Measurements from ENCODE around the gene KIFAP3. TPM values are rescaled to one million over a fixed set of nuclear protein-coding genes. Genes with fewer than 3 reads are reported as not detected.

KIFAP3 gene
- total RNA-seq, 2 experiments from 2014 or later: 10.5 to 12.5 TPM

DNA sequence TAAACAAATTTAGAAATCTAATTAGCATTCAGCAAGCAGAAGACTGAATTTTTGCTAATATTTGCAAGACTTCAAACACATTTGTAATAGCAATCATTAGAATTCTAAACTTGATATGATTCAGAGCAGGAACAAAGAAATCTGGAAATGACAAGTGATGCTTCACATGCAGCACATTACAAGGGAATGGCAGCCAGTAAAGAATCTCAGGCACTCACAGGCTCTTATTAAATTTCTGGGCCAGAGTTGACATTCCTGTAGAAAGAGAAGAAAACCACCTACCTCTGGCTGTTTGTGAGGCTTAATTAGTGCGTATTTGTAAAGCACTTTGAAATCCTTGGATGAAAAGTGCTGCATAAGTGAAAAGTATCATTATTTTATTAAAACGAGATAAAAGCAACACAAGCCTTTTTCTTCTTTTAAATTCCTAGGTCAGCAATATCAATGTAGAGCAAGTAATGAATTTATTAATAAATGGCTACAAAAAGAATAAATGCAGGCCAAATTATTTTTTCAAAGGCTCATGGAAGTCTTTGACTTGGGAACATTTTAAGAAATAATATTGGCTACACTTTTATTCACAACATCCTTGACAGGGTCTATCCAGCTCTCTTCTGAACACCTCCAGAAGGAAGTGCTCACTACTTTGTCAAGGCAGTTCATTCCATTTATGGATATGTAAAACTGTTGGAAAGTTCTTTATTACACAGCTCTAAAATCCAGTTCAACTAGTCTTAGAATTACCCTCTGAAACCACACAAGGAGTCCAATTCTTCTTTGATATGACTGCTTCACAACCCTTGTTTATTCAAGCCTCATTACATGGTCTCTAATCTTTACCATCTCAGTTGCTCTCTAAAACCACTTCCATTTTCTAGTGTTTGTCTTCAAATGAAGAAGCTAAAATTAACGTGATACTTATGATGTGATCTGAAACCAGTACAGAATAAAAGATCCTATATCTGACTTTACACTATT is 148.7 kb downstream of the KIFAP3 start:
- Histone ChIP-seq H3K4me2 (ENCODE audit: low read length) (no peak overlapping the region), H3K27ac (ENCODE audit: low read depth, low read length, poor library complexity, severe bottlenecking) (no peak overlapping the region), H3K9me3 (ENCODE audit: low read length) (no peaks in the 10 kb centered on the region), H3K4me1 (ENCODE audit: insufficient read depth, low read length, poor library complexity, severe bottlenecking) (no peaks in the 10 kb centered on the region), H2AFZ (ENCODE audit: low read length) (no peak overlapping the region), H3K79me2 (ENCODE audit: insufficient read depth, low read depth, low read length) (no peaks in the 10 kb centered on the region), H3K4me3 (ENCODE audit: low read depth, low read length, poor library complexity, severe bottlenecking) (no peak overlapping the region), H3K9me2 (ENCODE audit: insufficient read depth, low read length) (no peaks in the 10 kb centered on the region), H3K36me3 (ENCODE audit: insufficient read depth, low read length) (no peaks in the 10 kb centered on the region), H4K20me1 (ENCODE audit: insufficient read depth, low read length) (no peaks in the 10 kb centered on the region)
- no peak for DNase-seq (ENCODE audit: low spot score)
- CTCF ChIA-PET (ENCODE audit: unreplicated experiment): no interaction called here
- TF ChIP-seq CTCF (conservative IDR thresholded peaks at IDR 0.05; ENCODE audit: low read length): no peak
- TF ChIP-seq EZH2phosphoT487 (IDR thresholded peaks at IDR 0.05; ENCODE audit: borderline replicate concordance, low read depth, low read length): no peak
- intact Hi-C loops (cut with micrococcal nuclease; ENCODE audit: unreplicated experiment): no loop called here
- no TSS peak for BruUV-seq (replicated peaks)
- POLR2A ChIA-PET: interaction anchor here (0.6 to 1.1 kb wide), 2 partner anchors 10 to 733 kb away, joined by 3 read pairs; no protein-coding TSS in a partner anchor

GRCh38 chr1:169924829-169925228 is 149.7 kb downstream of the KIFAP3 start:
- ChIA-PET CTCF (ENCODE audit: unreplicated experiment) (no interaction called here), POLR2A (no interaction called here)
- no peak overlapping the region for H3K4me2 ChIP-seq (ENCODE audit: low read length)
- H3K79me2 ChIP-seq (ENCODE audit: insufficient read depth, low read depth, low read length): no peaks in the 10 kb centered on the region
- BruUV-seq (replicated peaks): no TSS peak
- H2AFZ ChIP-seq (ENCODE audit: low read length): no peak overlapping the region
- no peaks in the 10 kb centered on the region for H3K9me3 ChIP-seq (ENCODE audit: low read length)
- H4K20me1 ChIP-seq (ENCODE audit: insufficient read depth, low read length): no peaks in the 10 kb centered on the region
- DNase-seq (ENCODE audit: low spot score): no peak
- no peak overlapping the region for H3K27ac ChIP-seq (ENCODE audit: low read depth, low read length, poor library complexity, severe bottlenecking)
- H3K4me3 ChIP-seq (ENCODE audit: low read depth, low read length, poor library complexity, severe bottlenecking): no peak overlapping the region
- intact Hi-C loops (cut with micrococcal nuclease; ENCODE audit: unreplicated experiment): no loop called here
- TF ChIP-seq EZH2phosphoT487 (IDR thresholded peaks at IDR 0.05; ENCODE audit: borderline replicate concordance, low read depth, low read length) (no peak), CTCF (conservative IDR thresholded peaks at IDR 0.05; ENCODE audit: low read length) (no peak)
- H3K36me3 ChIP-seq (ENCODE audit: insufficient read depth, low read length): no peaks in the 10 kb centered on the region
- H3K9me2 ChIP-seq (ENCODE audit: insufficient read depth, low read length): no peaks in the 10 kb centered on the region
- H3K4me1 ChIP-seq (ENCODE audit: insufficient read depth, low read length, poor library complexity, severe bottlenecking): no peaks in the 10 kb centered on the region

DNA sequence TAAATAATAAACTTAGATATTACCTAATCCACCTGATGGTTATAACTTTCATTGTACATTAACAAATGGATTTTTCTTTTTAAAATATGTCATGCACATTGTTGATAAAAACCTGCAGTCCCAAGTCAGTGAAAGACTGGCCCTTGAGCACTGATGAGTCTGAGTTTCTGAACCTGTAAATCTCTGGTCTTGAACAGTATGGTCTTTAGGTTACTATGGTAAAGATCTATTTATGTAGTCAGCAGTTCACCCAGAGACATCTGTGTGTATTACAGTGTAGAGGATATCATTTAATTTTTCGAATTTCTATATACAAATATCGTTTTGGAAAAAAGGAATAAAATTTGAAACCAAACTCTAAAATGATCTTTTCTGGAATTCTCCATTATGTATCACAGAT is 150.4 kb downstream of the KIFAP3 start:
- CTCF ChIA-PET (ENCODE audit: unreplicated experiment): no interaction called here
- no peaks in the 10 kb centered on the region for H3K79me2 ChIP-seq (ENCODE audit: insufficient read depth, low read depth, low read length)
- POLR2A ChIA-PET: no interaction called here
- H3K4me1 ChIP-seq (ENCODE audit: insufficient read depth, low read length, poor library complexity, severe bottlenecking): no peaks in the 10 kb centered on the region
- intact Hi-C loops (cut with micrococcal nuclease; ENCODE audit: unreplicated experiment): no loop called here
- no TSS peak for BruUV-seq (replicated peaks)
- H3K4me2 ChIP-seq (ENCODE audit: low read length): no peak overlapping the region
- no peak overlapping the region for H3K27ac ChIP-seq (ENCODE audit: low read depth, low read length, poor library complexity, severe bottlenecking)
- no peak overlapping the region for H3K4me3 ChIP-seq (ENCODE audit: low read depth, low read length, poor library complexity, severe bottlenecking)
- TF ChIP-seq CTCF (conservative IDR thresholded peaks at IDR 0.05; ENCODE audit: low read length) (no peak), EZH2phosphoT487 (IDR thresholded peaks at IDR 0.05; ENCODE audit: borderline replicate concordance, low read depth, low read length) (no peak)
- no peak overlapping the region for H2AFZ ChIP-seq (ENCODE audit: low read length)
- no peaks in the 10 kb centered on the region for H3K9me2 ChIP-seq (ENCODE audit: insufficient read depth, low read length)
- no peak for DNase-seq (ENCODE audit: low spot score)
- no peaks in the 10 kb centered on the region for H3K9me3 ChIP-seq (ENCODE audit: low read length)
- no peaks in the 10 kb centered on the region for H4K20me1 ChIP-seq (ENCODE audit: insufficient read depth, low read length)
- H3K36me3 ChIP-seq (ENCODE audit: insufficient read depth, low read length): no peaks in the 10 kb centered on the region

Data from OCI-LY7 (cell line).